ENCODE data around the gene TBX15.

The TBX15 gene

GRCh38 chr1:118859999-118860398 lies 128.1 kb downstream of the TBX15 start:
- TF ChIP-seq CTCF (IDR thresholded peaks at IDR 0.05): no peak
- no peaks in the 10 kb centered on the region for H3K27me3 ChIP-seq
- no peak overlapping the region for H3K27ac ChIP-seq

GRCh38 chr1:118846443-118846842 lies 141.7 kb downstream of the TBX15 start:
- TF ChIP-seq CTCF (IDR thresholded peaks at IDR 0.05): no peak
- Histone ChIP-seq H3K4me1 (ENCODE audit: control insufficient read depth in 1 of 2, insufficient read depth in 1 of 2, low read depth in 1 of 2, low read length in 1 of 2) (no peaks in the 10 kb centered on the region), H3K36me3 (no peaks in the 10 kb centered on the region), H3K27ac (no peak overlapping the region), H3K27me3 (no peaks in the 10 kb centered on the region), H3K4me3 (ENCODE audit: low read depth in 1 of 2, low read length in 1 of 2) (no peak overlapping the region), H3K9me3 (no peaks in the 10 kb centered on the region)

More at GRCh38 chr1:118859999-118860398, 128.1 kb downstream of the TBX15 start:
- H3K4me3 ChIP-seq (ENCODE audit: low read depth in 1 of 2, low read length in 1 of 2): no peak overlapping the region
- no peaks in the 10 kb centered on the region for H3K4me1 ChIP-seq (ENCODE audit: control insufficient read depth in 1 of 2, insufficient read depth in 1 of 2, low read depth in 1 of 2, low read length in 1 of 2)
- no peaks in the 10 kb centered on the region for H3K36me3 ChIP-seq
- no peaks in the 10 kb centered on the region for H3K9me3 ChIP-seq

DNA sequence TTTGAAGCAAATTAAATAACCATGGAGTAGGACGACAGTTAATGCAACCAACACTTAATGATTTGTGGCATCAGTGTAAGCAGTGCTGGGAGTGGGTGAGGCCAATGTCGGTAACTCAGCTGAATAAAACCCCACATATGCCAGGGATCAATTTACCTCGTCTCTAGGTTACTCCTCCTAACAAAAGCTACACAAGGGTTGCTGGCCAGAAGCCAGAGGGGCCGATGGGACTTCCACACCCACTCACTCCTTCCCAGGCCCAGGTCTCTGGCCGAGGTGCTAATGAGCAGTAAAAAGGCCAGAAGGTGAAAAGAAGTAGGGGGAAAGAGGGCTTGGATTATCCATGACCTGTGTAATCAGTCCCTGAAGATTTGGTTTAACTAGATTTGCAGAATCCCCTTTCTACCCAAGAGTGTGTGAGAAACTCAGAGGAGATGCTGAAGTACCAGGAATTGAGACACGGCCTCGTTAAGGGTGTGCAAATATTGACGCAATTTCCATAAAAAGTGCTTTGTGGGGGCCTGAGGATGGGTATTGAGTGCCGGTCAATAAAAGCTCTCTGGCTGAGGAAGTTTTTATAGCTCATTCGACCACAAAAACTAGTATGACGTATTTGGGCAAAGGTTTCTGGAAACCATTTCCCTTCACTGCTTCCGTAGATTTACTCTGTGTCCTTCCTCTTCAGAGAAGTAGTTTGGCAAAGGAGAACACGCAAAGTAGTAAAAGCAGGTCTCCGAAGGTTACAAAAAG lies 145.5 kb downstream of the TBX15 start:
- Histone ChIP-seq H3K27me3 (no peaks in the 10 kb centered on the region), H3K36me3 (no peaks in the 10 kb centered on the region), H3K27ac (no peak overlapping the region), H3K9me3 (no peaks in the 10 kb centered on the region), H3K4me3 (ENCODE audit: low read depth in 1 of 2, low read length in 1 of 2) (no peak overlapping the region), H3K4me1 (ENCODE audit: control insufficient read depth in 1 of 2, insufficient read depth in 1 of 2, low read depth in 1 of 2, low read length in 1 of 2) (no peaks in the 10 kb centered on the region)
- TF ChIP-seq CTCF (IDR thresholded peaks at IDR 0.05): no peak

- Histone ChIP-seq H3K36me3 (no peaks in the 10 kb centered on the region), H3K4me1 (ENCODE audit: control insufficient read depth in 1 of 2, insufficient read depth in 1 of 2, low read depth in 1 of 2, low read length in 1 of 2) (no peaks in the 10 kb centered on the region), H3K9me3 (no peaks in the 10 kb centered on the region), H3K27ac (no peak overlapping the region), H3K27me3 (no peaks in the 10 kb centered on the region), H3K4me3 (ENCODE audit: low read depth in 1 of 2, low read length in 1 of 2) (no peak overlapping the region)
- no peak for TF ChIP-seq CTCF (IDR thresholded peaks at IDR 0.05)
Observed at GRCh38 chr1:118841521-118841920, 146.6 kb downstream of the TBX15 start.
